GM19324 (cell line): ENCODE results near the gene EPC2.
"Not testable (repeated sequence)": the region's sequence is repeated elsewhere in the genome, so short reads cannot be mapped to it uniquely, and the experiment has no call there.

ENCODE experiments used
- ATAC-seq: cut with Tn5 transposase; IDR thresholded peaks from one replicate; pipeline ENCODE4 v1.9.1; 2021; ENCODE audit warnings: mild to moderate bottlenecking, moderate library complexity; ENCODE audit not compliant: unreplicated experiment, low FRiP score

The EPC2 gene

DNA sequence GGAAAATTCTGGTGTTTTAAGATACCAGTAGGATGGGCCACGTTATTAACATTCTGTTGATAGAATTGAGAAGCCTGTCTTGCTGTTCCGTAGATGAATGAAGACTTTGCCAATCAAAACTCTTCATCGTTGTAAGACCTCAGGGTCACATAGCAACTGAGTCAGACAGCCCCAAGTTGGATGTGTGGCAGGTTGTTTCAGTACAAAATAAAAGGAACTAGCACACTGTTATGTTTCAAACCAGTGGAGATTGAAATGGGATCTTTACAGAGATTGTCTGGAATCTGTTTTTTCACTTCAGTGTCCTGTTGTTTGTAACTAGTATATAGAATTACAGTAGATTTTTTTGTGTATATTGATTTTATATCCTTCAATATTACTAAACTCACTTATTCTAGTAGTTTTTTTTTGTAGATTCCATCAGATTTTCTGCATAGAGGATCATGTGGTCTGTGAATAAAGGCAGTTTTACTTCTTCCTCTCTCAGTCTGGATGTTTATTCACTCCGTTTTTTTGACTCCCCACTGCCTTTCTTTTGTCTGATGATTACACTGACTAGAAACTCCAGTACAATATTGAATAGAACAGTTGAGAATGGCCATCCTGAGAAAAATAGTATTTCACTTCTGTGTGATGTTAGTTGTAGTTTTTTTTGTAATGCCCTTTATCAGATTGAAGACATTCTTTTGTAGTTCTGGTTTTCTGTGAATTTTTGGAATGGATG, 22.7 kb downstream of the EPC2 start:
- no peak for ATAC-seq

DNA sequence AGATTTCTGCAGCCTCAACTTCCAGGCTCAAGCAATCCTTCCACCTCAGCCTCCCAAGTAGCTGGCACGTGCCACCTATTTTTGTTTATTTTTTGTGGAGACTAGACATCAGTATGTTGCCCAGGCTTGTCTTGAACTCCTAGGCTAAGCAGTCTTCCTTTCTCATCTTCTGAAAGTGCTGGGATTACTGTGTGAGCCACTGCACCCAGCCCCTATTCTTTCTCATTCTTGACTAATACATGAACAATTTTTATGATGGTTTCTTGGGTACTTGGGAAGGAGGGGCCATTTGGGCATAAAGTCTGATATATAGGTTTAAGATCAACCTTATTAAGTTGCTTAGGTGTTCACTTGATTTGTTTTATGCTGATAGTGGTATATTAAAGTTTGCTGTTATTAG, 26.2 kb downstream of the EPC2 start:
- no peak for ATAC-seq

DNA sequence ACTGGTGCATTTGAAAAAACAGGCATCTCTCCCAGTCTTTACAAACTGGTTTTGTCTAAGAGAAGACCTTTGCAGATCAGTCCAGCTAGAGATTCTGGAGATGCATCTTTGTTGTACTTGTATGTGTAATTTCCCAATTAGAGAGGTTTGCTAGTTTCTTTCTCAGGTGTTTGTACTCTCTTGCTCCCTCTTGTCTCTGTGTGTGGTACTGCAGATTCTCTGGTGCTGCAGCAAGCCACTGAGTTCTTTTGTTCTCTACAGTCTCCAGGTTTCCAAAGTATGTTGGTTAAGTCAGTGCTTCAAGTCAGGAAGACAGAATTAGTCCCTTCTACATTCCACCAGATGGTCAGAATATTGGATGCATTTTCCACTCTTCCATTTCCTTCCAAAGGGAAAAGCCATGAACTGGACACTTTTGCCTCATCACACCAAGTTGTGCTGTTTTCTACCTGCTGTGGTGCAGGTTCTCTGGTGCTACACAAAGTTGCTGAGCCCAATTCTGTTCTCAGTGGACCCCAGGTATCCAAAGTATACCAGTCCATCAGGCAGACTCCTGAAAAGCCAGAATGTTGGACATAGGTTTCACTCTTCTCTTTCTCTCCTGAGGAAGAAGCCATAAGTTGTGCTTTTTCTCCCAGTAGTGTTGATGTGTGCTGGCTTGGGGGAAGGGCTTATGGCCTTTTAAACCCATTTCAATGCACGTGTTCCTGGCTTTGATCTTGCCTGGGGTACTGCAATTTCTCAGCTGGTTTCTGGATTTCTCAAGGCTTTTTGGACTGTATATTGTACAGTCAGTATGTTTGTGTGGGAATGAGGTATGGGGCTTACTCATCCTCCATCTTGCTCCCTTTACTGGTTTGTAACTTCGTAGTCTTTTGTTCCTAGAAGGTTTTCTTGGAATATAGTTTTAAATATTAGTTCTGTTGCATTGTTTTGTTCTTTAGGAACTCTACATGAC, 29.8 kb downstream of the EPC2 start:
- ATAC-seq: no peak

DNA sequence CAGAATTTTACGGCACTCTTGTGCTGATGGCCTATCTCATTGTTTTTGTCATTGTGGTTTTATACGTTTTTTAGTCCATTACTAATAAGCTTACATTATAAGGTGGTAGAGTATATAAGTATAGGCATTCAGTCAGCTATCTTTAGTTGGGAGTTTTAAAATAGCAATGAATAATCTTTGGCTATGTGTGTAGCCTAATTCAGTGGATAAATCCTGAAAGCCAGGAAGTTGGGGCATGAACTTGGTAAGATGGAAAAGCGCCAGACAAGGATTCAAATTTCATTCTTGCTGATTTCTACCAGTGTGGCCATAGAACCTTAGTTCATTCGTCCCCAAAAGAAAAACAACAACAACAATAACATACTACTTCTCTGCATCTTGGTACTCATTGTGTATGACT, 31.2 kb downstream of the EPC2 start:
- ATAC-seq: no peak

DNA sequence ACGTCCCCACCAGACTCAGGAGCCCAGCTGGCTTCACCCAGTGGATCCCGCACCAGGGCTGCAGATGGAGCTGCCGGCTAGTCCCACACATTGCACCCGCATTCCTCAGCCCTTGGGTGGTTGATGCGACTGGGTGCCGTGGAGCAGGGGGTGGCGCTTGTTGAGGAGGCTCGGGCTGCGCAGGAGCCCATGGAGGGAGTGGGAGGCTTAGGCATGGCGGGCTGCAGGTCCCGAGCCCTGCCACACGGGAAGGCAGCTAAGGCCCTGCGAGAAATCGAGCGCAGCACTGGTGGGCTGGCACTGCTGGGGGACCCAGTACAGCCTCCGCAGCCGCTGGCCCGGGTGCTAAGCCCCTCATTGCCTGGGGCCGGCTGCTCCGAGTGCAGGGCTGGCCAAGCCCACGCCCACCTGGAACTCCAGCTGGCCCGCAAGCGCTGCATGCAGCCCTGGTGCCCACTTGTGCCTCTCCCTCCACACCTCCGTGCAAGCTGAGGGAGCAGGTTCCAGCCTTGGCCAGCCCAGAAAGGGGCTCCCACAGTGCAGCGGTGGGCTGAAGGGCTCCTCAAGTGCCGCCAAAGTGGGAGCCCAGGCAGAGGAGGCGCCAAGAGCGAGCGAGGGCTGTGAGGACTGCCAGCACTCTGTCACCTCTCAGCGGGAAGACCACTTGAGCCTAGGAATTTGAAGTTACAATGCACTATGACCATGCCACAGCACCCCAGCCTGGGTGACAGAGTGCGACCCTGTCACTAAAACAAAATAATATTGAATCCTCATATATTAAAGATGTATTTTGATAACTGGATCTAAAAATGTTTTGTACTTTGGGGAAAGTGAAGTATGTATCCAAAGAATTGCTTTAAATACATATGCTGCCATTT, 34.0 kb downstream of the EPC2 start:
- not testable (repeated sequence) for ATAC-seq

DNA sequence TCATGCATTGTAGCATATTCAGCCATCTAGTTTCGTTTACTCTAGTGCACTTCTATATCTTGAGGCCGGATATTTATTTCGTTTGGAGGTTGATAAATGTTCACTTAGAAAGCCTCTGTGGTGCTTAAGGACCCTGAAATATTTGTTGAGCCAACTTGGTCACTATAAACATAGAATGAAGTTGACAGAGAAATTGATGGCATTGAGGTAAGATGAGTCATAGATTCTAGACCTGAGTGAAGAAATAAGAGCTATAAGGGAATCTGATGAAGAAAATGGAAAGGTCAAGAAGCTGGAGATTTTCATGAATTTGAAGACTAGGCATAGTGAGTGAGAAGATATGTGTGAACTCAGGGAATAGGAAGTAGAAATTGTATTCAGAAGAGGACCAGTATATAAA, 35.9 kb downstream of the EPC2 start:
- ATAC-seq: no peak

DNA sequence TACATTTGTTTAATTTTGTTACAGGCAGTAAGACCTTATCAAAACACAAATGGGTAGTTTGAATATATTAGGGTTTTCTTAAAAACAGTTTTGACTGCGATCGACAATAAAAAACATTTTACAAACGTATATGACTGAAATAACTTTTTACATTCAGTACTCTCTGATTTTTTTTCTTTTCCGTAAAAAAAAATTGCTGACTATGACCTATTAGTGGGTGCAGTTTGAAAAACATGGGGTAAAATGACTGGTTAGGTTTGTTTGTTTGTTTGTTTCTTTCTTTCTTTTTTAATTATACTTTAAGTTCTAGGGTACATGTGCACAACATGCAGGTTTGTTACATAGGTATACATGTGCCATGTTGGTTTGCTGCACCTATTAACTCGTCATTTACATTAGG, 36.9 kb downstream of the EPC2 start:
- no peak for ATAC-seq

DNA sequence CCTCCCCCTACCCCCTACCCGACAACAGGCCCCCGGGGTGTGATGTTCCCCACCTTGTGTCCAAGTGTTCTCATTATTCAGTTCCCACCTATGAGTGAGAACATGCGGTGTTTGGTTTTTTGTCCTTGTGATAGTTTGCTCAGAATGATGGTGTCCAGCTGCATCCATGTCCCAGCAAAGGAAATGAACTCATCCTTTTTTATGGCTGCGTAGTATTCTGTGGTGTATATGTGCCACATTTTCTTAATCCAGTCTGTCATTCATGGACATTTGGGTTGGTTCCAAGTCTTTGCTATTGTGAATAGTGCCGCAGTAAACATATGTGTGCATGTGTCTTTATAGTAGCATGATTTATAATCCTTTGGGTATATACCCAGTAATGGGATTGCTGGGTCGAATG, 37.3 kb downstream of the EPC2 start:
- ATAC-seq: not testable (repeated sequence)

DNA sequence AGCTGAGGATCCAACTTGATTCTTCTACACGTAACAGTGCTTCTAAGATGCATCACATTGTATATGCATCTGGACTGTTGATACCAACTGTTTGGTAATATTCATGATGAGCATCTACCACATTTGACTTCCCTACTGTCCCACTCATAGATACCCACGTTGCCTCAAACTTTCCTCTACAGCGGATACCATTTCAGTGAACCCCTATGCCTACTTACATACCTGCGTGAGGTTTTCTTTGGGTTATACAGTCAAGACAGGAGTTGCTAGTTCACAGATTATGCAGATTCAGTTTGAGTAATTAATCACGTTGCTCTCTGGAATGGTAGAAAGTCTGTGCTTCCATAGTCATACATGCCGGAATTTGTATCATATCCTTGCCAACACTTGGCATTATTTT, 40.0 kb downstream of the EPC2 start:
- ATAC-seq: no peak

DNA sequence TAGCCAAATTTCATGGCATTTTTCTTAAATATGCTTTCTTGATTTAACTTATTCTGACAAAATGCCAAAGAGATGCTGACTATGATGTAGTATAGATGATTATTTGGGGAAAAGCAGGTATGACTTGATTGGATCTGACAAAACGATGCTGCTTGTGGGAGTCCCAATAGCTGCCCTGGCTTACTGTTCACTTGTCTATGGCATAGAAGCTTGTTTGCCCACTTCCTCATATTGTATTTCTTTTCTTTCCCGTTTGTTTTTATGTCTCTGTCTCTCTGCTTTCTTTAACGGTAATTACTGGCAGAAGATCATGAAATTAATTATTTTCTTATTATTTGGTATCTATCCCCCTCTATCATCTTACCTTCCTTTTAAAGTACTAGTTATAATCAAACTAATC, 43.0 kb downstream of the EPC2 start:
- ATAC-seq: no peak

DNA sequence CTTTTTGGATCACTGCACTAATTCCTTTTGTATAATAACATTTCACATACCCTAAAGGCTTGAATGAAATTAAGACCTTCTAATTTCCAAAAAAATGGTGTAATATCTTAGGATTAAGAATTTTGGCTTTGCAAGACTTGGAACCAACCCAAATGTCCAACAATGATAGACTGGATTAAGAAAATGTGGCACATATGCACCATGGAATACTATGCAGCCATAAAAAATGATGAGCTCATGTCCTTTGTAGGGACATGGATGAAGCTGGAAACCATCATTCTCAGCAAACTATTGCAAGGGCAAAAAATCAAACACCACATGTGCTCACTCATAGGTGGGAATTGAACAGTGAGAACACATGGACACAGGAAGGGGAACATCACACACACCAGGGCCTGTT, 43.5 kb downstream of the EPC2 start:
- ATAC-seq: not testable (repeated sequence)

DNA sequence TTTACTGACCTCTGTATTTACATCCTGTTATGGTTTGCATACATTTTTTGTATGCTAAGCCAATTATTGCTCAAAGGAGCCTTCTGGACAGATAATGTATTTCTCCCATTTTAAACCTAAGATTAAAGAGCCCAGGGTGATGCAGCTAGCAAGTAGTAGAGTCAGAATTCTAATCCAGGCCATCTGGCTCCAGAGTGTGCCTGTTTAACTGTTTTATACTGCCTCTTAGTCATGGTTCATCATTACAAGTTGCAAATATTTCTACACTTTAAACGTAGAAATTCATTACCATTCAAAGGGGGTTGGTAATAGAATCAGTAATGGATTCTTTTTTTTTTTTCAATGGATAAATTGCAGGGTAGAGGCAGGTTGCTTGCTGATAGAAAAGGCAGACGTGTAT, 52.4 kb downstream of the EPC2 start:
- ATAC-seq: no peak

DNA sequence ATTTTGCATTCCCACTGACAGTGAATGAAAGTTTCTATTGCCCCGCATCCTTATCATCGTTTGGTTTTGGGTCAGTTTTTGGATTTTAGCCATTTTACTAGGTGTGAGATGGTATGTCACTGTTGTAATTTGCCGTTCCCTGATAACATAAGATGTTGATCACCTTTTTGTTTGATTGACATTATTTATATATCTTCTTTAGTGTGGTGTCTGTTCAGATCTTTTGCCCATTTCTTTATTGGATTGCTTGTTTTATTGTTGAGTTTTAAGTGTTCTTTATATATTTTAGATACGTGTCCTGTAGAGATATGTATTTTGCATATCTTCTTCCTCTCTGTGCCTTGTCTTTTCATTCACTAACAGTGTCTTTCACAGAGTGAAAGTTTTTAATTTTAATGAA, 55.3 kb downstream of the EPC2 start:
- ATAC-seq: no peak

DNA sequence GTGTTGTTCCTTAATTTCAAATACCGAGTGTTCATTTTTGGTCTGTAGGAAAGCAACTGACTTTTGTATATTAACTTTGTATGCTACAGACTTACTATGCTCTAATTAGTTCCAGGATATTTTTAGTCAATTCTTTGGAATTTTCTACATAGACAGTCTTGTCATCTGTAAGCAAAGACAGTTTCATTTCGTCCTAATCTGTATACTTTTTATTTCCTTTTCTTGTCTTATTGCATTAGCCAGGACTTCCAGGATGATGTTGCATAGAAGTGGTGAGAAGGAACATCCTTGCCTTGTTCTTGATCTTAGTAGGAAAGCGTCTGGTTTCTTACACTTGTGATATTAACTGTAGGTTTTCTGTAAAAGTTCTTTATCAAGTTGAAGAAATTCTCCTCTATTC, 56.5 kb downstream of the EPC2 start:
- no peak for ATAC-seq

DNA sequence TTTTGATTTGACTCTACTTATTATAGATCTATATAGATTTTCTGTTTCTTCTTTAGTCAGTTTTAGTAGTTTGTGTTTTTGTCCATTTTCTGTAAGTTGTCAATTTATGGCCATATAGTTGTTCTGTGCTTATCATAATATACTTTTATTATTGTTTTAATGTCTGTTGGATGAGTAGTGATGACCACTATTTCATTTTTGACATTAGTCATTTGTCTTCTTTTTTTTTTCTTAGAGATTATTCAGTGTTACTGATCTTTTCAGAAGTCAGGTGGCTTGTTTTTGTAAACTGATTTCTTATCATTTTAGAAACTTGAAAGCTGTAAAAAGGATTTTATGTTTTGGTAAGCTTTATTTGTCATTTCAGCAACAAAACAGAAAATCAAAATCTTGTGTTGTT, 57.3 kb downstream of the EPC2 start:
- ATAC-seq: no peak

DNA sequence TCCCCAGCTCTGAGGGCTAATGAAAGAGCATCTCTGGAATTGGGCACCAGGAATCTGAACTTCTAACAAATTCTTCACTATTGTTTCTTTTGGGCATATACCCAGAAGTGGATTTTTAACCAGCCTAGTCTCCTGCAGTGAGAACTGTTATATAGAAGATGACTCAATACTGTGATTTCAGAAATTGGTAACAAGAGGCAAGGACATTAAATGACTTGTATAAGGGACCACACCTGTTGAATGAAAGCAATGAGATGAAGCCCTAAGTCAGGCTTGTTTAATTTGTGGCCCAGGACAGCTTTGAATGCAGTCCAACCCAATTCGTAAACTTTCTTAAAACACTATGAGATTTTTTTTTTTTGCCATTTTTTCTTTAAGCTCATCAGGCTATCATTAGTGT, 57.9 kb downstream of the EPC2 start:
- ATAC-seq: no peak

DNA sequence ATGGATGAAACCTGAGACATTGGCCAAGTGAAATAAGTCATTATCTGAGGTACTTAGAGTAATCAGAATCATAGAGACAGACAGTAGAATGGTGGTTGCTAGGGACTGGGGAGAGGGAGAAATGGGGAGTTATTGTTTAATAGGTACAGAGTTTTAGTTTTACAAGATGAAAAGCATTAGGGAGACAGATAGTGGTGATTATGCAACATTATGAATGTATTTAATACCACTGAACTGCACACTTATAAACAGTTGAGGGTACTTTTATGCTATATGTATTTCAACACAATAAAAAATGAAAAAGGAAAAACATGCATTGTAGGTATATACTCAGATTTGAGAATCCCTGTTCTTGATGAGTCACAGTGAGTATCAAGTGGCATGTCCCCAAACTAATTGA, 59.7 kb downstream of the EPC2 start:
- no peak for ATAC-seq

DNA sequence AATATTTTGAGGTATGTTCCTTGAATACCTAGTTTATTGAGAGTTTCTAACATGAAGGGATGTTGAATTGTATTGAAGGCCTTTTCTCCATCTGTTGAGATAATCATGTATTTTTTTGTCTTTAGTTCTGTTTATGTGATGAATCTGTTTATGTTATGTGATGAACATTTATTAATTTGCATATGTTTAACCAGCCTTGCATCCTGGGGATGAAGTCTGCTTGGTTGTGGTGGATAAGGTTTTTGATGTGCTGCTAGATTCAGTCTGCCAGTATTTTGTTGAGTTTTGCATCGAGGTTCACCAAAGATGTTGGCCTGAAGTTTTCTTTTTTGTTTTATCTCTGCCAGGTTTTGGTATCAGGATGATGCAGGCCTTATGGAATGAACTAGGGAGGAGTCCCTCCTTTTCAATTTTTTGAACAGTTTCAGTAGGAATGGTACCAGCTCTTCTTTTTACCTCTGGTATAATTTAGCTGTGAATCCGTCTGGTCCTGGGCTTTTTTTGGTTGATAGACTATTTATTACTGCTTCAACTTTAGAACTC, 71.9 kb downstream of the EPC2 start:
- ATAC-seq: no peak

DNA sequence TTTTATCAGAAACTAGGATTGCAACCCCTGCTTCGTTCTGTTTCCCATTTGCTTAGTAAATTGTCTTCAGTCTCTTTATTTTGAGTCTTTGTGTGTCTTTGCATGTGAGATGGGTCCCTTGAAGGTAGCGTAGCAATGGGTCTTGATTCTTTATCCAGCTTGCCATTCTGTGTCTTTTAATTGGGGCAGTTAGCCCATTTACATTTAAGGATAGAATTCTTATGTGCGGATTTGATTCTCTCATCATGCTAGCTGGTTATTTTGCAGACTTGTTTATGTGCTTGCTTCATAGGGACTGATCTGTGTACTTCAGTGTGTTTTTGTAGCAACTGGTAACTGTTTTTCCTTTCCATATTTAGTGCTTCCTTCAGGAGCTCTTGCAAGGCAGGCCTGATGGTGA, 73.5 kb downstream of the EPC2 start:
- no peak for ATAC-seq

DNA sequence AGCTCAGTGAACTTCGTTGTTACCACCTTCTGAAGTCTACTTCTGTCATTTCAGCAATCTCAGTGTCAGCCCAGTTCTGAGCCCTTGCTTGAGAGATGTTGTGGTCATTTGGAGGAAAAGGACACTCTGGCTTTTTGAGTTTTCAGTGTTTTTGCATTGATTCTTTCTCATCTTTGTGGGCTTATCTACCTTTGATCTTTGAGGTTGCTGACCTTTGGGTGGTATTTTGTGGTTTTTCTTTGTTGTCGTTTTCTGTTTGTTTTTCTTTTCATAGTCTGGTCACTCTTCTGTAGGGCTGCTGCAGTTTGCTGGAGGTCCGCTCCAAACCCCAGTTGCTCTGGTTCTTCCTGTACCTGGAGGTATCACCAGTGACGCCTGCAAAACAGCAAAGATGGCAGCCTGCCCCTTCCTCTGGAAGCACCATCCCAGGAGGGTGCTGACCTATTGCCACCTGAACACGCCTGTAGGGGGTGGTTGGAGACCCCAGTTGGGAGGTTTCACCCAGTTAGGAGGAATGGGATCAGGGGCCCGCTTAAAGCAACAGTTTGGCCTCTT, 74.7 kb downstream of the EPC2 start:
- no peak for ATAC-seq
